ENCODE data around the gene MEGF9. TPM values are rescaled to one million over a fixed set of nuclear protein-coding genes. Genes with fewer than 3 reads are reported as not detected.
"Not testable (repeated sequence)": the region's sequence is repeated elsewhere in the genome, so short reads cannot be mapped to it uniquely, and the experiment has no call there.

MEGF9 gene
- total RNA-seq = 15.5 TPM

GRCh38 chr9:120714088-120714845 is at the start of gene MEGF9:
Gene MEGF9, minus strand, starts transcription at chr9:120714470. Its CDS starts 112 bp downstream, at chr9:120714358.
- peak; percentile 99 for DNase-seq (ENCODE audit: low spot score)

GRCh38 chr9:120761006-120761405 is 46.7 kb upstream of the MEGF9 start:
- DNase-seq (ENCODE audit: low spot score) = no peak

- no peak for DNase-seq (ENCODE audit: low spot score)
Observed at GRCh38 chr9:120759755-120760400, 45.6 kb upstream of the MEGF9 start.

GRCh38 chr9:120758544-120758943 is 44.3 kb upstream of the MEGF9 start:
- no peak for DNase-seq (ENCODE audit: low spot score)

- DNase-seq (ENCODE audit: low spot score) = no peak
Observed at GRCh38 chr9:120757026-120757913, 43.0 kb upstream of the MEGF9 start.

GRCh38 chr9:120756531-120756930 is 42.3 kb upstream of the MEGF9 start:
- DNase-seq (ENCODE audit: low spot score) = no peak

GRCh38 chr9:120755810-120756434 is 41.7 kb upstream of the MEGF9 start:
- DNase-seq (ENCODE audit: low spot score) = peak; percentile 67

GRCh38 chr9:120755044-120755443 is 40.8 kb upstream of the MEGF9 start:
- no peak for DNase-seq (ENCODE audit: low spot score)

- DNase-seq (ENCODE audit: low spot score) = no peak
Observed at GRCh38 chr9:120750421-120750820, 36.2 kb upstream of the MEGF9 start.

GRCh38 chr9:120746366-120746765 is 32.1 kb upstream of the MEGF9 start:
- DNase-seq (ENCODE audit: low spot score) = not testable (repeated sequence)

- DNase-seq (ENCODE audit: low spot score) = no peak
Observed at GRCh38 chr9:120745278-120745677, 31.0 kb upstream of the MEGF9 start.

GRCh38 chr9:120742951-120743416 is 28.7 kb upstream of the MEGF9 start:
- no peak for DNase-seq (ENCODE audit: low spot score)

- DNase-seq (ENCODE audit: low spot score) = no peak
Observed at GRCh38 chr9:120741701-120742100, 27.4 kb upstream of the MEGF9 start.

- no peak for DNase-seq (ENCODE audit: low spot score)
Observed at GRCh38 chr9:120741191-120741590, 26.9 kb upstream of the MEGF9 start.

GRCh38 chr9:120740132-120740531 is 25.9 kb upstream of the MEGF9 start:
- no peak for DNase-seq (ENCODE audit: low spot score)

- DNase-seq (ENCODE audit: low spot score) = no peak
Observed at GRCh38 chr9:120737416-120738165, 23.3 kb upstream of the MEGF9 start.

- no peak for DNase-seq (ENCODE audit: low spot score)
Observed at GRCh38 chr9:120736881-120737280, 22.6 kb upstream of the MEGF9 start.

- DNase-seq (ENCODE audit: low spot score) = no peak
Observed at GRCh38 chr9:120735415-120736126, 21.3 kb upstream of the MEGF9 start.

GRCh38 chr9:120734607-120735410 is 20.5 kb upstream of the MEGF9 start:
- no peak for DNase-seq (ENCODE audit: low spot score)
